ENCODE measurements around the gene GBGT1.

DNA sequence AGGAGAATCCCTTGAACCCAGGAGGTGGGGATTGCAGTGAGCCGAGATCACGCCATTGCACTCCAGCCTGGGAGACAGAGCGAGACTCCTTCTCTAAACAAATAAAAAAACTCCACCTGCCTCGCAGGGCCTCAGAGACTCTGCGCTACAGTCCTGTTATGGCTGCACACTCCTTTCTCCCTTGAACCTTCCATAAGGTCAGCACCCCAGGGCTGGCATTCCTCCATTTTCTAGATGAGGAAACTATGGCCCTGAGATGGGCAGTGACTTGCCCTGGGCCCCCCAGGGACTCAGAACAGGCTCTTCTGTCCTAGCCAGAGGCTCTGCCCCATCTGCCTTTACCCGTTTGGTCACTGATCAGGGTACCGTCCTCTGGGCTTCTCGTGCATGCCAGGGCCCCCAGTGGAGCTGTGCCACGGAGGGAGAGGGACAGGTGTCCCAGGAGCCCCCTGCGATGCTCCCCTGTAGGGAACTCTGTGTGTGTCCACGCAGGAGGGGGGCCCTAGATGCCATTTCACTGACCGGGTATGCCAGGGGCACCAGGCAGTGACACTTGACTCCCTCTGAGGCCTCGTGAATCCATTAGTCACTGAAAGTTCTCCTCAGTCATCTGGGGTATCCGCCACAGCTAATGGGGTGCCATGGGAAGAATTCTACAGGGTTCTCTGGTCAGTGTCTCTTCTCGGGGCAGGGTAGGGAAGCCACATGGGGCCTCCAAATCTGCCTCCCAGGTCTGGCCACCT lies 58.8 kb downstream of the GBGT1 start:
- TF ChIP-seq, protein P1, sequence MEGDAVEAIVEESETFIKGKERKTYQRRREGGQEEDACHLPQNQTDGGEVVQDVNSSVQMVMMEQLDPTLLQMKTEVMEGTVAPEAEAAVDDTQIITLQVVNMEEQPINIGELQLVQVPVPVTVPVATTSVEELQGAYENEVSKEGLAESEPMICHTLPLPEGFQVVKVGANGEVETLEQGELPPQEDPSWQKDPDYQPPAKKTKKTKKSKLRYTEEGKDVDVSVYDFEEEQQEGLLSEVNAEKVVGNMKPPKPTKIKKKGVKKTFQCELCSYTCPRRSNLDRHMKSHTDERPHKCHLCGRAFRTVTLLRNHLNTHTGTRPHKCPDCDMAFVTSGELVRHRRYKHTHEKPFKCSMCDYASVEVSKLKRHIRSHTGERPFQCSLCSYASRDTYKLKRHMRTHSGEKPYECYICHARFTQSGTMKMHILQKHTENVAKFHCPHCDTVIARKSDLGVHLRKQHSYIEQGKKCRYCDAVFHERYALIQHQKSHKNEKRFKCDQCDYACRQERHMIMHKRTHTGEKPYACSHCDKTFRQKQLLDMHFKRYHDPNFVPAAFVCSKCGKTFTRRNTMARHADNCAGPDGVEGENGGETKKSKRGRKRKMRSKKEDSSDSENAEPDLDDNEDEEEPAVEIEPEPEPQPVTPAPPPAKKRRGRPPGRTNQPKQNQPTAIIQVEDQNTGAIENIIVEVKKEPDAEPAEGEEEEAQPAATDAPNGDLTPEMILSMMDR (IDR thresholded peaks at IDR 0.05; ENCODE audit: low read depth, low read length): no peak
- no peak for TF ChIP-seq EZH2phosphoT487 (IDR thresholded peaks at IDR 0.05; ENCODE audit: low read depth)
